ENCODE results near the gene ADCY3. TPM values are rescaled to one million over a fixed set of nuclear protein-coding genes. Genes with fewer than 3 reads are reported as not detected.

ADCY3 gene
- total RNA-seq, 1 donor from 2014 or later, result 4.2 TPM

GRCh38 chr2:24783641-24784040 lies 136.4 kb downstream of the ADCY3 start:
- no peak for ATAC-seq
- no peak for DNase-seq (ENCODE audit: low spot score)

GRCh38 chr2:24779116-24779515 lies 140.9 kb downstream of the ADCY3 start:
- ATAC-seq, result no peak
- DNase-seq (ENCODE audit: low spot score), result no peak

DNA sequence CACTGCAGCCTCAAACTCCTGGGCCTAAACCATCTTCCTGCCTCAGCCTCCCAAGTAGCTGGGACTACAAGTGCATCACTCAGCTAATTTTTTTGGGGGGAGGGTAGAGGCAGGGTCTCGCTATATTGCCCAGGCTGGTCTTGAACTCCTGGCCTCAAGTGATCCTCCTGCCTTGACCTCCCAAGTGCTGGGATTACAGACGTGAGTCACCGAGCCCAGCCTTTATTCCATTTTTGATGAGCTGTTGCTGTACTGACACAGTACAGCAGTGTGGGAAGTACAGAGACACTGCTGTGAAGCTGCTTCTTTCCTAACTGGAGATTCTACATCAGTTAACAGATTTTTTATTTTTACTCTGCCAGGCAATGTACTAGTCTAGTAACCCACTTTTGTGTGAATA lies 145.7 kb downstream of the ADCY3 start:
- ATAC-seq (no peak), DNase-seq (ENCODE audit: low spot score) (no peak)

DNA sequence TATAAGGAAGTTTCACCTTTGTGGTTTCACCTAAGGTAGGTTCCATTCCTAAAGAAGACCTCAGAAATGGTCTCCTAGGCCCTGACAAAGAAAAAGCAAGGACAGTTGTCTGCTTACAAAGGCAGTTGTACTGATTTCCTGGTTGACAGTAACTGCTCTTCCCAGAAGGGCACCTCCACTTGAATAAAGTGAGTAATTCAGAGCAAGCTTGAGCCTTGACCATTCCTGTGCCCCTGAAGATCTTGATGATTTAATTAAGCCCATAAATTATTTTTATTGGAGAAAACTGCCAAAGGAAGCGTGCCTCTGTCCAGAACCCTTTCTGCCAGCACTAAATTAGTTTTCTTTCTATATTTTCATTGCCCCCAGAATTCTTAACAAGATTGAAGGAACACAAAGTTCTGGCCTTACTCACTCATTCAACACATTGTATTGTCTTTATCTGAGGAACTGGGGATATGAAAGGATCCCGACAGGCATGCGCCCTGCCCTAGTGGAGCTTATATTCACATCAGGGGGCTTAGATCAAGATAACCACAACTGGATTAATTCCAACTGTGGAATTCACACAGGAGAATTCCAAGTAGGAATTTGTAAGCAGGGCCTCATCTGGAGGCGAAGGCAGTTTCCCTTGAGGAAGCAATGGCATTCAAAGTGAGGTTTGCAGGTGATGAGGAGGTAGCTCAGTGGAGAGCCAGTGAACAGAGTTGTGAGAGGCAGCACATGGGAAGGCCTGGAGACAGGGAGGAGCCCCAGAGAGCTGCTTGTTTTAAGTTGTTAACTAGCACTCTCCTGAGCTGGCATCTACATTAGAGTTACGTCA lies 148.1 kb downstream of the ADCY3 start:
- DNase-seq (ENCODE audit: low spot score) (no peak), ATAC-seq (no peak)

DNA sequence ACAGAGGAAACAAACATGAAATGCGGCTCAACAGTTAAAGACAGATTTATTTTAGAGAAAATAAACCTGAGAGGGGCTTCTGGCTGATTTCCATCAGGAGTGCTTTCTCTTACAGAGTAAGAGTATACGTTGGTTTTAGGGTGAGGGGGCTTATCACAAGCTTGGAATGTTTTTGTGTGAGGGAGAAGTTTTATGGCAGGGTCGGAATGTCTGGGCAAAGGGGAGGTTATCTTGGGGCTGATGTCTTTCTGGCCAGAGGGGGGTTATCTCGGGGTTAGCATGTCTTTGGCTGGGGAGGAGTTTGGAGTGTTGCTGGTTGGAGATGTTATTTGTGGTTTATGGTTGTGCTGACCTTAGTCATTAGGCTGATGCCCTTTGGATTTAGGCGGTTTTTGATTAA lies 149.0 kb downstream of the ADCY3 start:
- ATAC-seq, result no peak
- DNase-seq (ENCODE audit: low spot score), result no peak

Other genes with a start within 250 kb of the ADCY3 start
- gene PTRHD1, start 126.8 kb downstream of the ADCY3 start, total RNA-seq, result 13.4 TPM
- gene CENPO, start 126.8 kb downstream of the ADCY3 start, total RNA-seq, result 2.0 TPM
- gene DNAJC27, start 51.7 kb upstream of the ADCY3 start, total RNA-seq, result 1.9 TPM
- gene EFR3B, start 121.8 kb upstream of the ADCY3 start, total RNA-seq, result 0.30 TPM
- gene POMC, start 248.3 kb upstream of the ADCY3 start, total RNA-seq, result 0.33 TPM

Measured in left lobe of liver (tissue), 2 donors.